Type B pancreatic cell (in vitro differentiated cells): ENCODE measurements around the gene POFUT1. TPM values are rescaled to one million over a fixed set of nuclear protein-coding genes. Genes with fewer than 3 reads are reported as not detected.

Experiments
- DNase-seq: peaks from one replicate; pipeline ENCODE4 v3.0.0; 2021; ENCODE audit warnings: mixed read lengths; ENCODE audit not compliant: unreplicated experiment; ENCODE audit errors: extremely low spot score
- H3K27ac Mint-ChIP-seq: 2 replicates; pipeline ENCODE4 v1.8.0; 2021; ENCODE audit warnings: mild to moderate bottlenecking, mixed read lengths
- H3K27me3 Mint-ChIP-seq: 2 replicates; pipeline ENCODE4 v1.8.0; 2021; ENCODE audit warnings: mixed read lengths
- H3K36me3 Mint-ChIP-seq: 2 replicates; pipeline ENCODE4 v1.8.0; 2021; ENCODE audit warnings: mixed read lengths
- H3K4me1 Mint-ChIP-seq: one replicate; pipeline ENCODE4 v1.8.0; 2021; ENCODE audit warnings: mixed read lengths; ENCODE audit not compliant: unreplicated experiment
- H3K4me3 Mint-ChIP-seq: 2 replicates; pipeline ENCODE4 v1.8.0; 2021; ENCODE audit warnings: mild to moderate bottlenecking, mixed read lengths
- H3K9me3 Mint-ChIP-seq: 2 replicates; pipeline ENCODE4 v1.8.0; 2021; ENCODE audit warnings: mixed read lengths
- total RNA-seq: library from RNA; stranded (reverse); gene quantifications from 2 replicates; pipeline ENCODE4 v1.2.1, GENCODE V29; 2021; ENCODE audit warnings: low replicate concordance
- TF ChIP-seq, protein P1 (sequence below): fragments of 200-600 bp; sonication (generic); conservative IDR thresholded peaks from 2 replicates; pipeline ENCODE4 v1.5.0; 2021; ENCODE audit warnings: antibody characterized with exemption, mild to moderate bottlenecking

POFUT1 gene
- total RNA-seq, 1 donor from 2014 or later, result 55.8 TPM

- no peaks in the 10 kb centered on the region for H3K27me3 Mint-ChIP-seq
- peaks cover 6% of the 10 kb centered on the region for H3K4me1 Mint-ChIP-seq
- H3K27ac Mint-ChIP-seq, result no peak overlapping the region
- DNase-seq, result no peak
- no peaks in the 10 kb centered on the region for H3K9me3 Mint-ChIP-seq
- TF ChIP-seq, protein P1, sequence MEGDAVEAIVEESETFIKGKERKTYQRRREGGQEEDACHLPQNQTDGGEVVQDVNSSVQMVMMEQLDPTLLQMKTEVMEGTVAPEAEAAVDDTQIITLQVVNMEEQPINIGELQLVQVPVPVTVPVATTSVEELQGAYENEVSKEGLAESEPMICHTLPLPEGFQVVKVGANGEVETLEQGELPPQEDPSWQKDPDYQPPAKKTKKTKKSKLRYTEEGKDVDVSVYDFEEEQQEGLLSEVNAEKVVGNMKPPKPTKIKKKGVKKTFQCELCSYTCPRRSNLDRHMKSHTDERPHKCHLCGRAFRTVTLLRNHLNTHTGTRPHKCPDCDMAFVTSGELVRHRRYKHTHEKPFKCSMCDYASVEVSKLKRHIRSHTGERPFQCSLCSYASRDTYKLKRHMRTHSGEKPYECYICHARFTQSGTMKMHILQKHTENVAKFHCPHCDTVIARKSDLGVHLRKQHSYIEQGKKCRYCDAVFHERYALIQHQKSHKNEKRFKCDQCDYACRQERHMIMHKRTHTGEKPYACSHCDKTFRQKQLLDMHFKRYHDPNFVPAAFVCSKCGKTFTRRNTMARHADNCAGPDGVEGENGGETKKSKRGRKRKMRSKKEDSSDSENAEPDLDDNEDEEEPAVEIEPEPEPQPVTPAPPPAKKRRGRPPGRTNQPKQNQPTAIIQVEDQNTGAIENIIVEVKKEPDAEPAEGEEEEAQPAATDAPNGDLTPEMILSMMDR, result no peak
- H3K4me3 Mint-ChIP-seq, result no peak overlapping the region
- peaks cover 38% of the 10 kb centered on the region for H3K36me3 Mint-ChIP-seq
Measured at GRCh38 chr20:32215729-32216128, 8.0 kb downstream of the POFUT1 start.

DNA sequence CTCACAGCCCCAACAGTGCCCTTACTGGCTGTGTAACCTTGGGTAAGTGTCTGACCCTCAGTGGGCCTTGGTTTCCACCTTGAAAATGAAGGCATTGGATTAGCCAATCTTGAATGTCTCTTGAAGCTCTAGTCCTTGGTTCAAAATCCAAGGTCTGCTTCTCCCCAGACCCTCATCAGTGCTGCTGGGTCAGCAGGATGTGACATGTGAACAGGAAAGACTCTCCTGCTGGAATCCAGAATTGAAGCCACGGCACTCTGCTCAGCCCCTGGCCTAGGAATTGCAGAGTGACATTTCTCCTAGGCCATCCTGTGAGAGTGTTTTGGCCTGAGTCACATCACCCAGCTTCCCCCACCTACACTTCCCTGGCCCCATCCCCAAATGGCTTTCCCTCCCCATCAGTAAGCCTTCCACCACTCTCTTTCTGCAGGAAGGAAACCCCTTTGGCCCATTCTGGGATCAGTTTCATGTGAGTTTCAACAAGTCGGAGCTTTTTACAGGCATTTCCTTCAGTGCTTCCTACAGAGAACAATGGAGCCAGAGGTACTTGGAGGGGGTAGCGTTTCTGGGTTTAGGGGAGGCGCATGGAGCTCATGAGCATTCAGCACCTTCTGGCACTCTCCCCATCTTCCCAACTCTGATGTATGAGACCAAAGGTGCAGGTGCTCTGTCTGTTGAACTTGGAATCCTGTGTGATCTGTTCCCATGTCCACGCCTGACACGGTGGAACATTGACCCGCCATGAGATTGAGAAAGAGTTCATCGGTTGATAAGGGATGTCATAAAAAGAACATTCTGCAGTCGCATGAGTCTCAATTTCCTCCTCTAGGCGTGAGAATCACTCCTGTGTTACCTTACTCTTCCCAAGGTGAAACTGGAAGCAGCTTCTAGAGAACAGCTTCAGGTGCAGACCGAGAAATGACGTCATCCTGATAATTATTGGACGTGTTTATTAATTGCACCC lies 8.8 kb downstream of the POFUT1 start:
- H3K4me1 Mint-ChIP-seq, result peaks cover 6% of the 10 kb centered on the region
- no peaks in the 10 kb centered on the region for H3K9me3 Mint-ChIP-seq
- no peaks in the 10 kb centered on the region for H3K27me3 Mint-ChIP-seq
- TF ChIP-seq, protein P1, result no peak
- peak overlapping the region; percentile 33 for H3K27ac Mint-ChIP-seq
- no peak for DNase-seq
- no peak overlapping the region for H3K4me3 Mint-ChIP-seq
- H3K36me3 Mint-ChIP-seq, result peaks cover 43% of the 10 kb centered on the region

- Mint-ChIP-seq H3K4me1 (no peaks in the 10 kb centered on the region), H3K9me3 (no peaks in the 10 kb centered on the region), H3K27me3 (no peaks in the 10 kb centered on the region), H3K4me3 (no peak overlapping the region), H3K27ac (no peak overlapping the region), H3K36me3 (peaks cover 38% of the 10 kb centered on the region)
- no peak for DNase-seq
- TF ChIP-seq, protein P1, result no peak
Measured at GRCh38 chr20:32218156-32218900, 10.6 kb downstream of the POFUT1 start.

GRCh38 chr20:32224463-32224862 lies 16.8 kb downstream of the POFUT1 start:
- peaks cover 23% of the 10 kb centered on the region for H3K36me3 Mint-ChIP-seq
- H3K4me3 Mint-ChIP-seq, result peak overlapping the region; percentile 59
- peak overlapping the region; percentile 63 for H3K27ac Mint-ChIP-seq
- TF ChIP-seq, protein P1, result no peak
- H3K9me3 Mint-ChIP-seq, result no peaks in the 10 kb centered on the region
- no peak for DNase-seq
- H3K27me3 Mint-ChIP-seq, result no peaks in the 10 kb centered on the region
- H3K4me1 Mint-ChIP-seq, result peaks cover 5% of the 10 kb centered on the region

DNA sequence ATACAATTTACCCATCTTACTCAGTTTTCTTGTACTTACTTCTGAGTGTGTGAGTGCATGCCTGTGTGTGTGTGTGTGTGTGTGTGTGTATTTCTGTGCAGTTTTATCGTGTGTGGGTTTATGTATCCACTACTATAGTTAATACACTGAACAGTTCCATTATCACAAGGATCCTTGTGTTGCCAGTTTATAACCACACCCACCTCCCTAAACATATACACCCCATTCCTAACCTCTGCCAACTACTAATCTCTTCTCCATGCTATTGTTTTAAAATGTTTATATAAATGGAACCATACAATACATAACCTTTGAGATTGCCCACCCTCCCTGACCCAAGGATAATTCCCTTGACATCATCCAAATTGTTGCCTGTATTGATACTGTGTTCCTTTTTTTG lies 18.7 kb downstream of the POFUT1 start:
- TF ChIP-seq, protein P1, result no peak
- Mint-ChIP-seq H3K4me3 (no peak overlapping the region), H3K27me3 (no peaks in the 10 kb centered on the region), H3K27ac (peak overlapping the region; percentile 51), H3K4me1 (peaks cover 5% of the 10 kb centered on the region), H3K9me3 (no peaks in the 10 kb centered on the region), H3K36me3 (peaks cover 20% of the 10 kb centered on the region)
- DNase-seq, result no peak
